IgD-negative memory B cell (primary cell): ENCODE data around the gene CHKA. TPM values are rescaled to one million over a fixed set of nuclear protein-coding genes. Genes with fewer than 3 reads are reported as not detected.

Source experiments
- H3K27ac Mint-ChIP-seq, 3 donors: one replicate each; pipeline ENCODE4 v1.8.0; 2020 to 2022; ENCODE audit warnings: mild to moderate bottlenecking in 3 of 3, mixed read lengths in 3 of 3, moderate library complexity in 1 of 3
- H3K27me3 Mint-ChIP-seq: one replicate; pipeline ENCODE4 v1.8.0; 2021; ENCODE audit warnings: mixed read lengths
- H3K36me3 Mint-ChIP-seq: one replicate; pipeline ENCODE4 v1.8.0; 2020; ENCODE audit warnings: mild to moderate bottlenecking, mixed read lengths
- H3K4me1 Mint-ChIP-seq, 3 donors: one replicate each; pipeline ENCODE4 v1.8.0; 2020 to 2022; ENCODE audit warnings: mixed read lengths in 3 of 3, mild to moderate bottlenecking in 1 of 3
- H3K4me3 Mint-ChIP-seq, 4 donors: one replicate each; pipeline ENCODE4 v1.8.0; 2020 to 2022; ENCODE audit warnings: mild to moderate bottlenecking in 4 of 4, mixed read lengths in 4 of 4, moderate library complexity in 3 of 4
- H3K9me3 Mint-ChIP-seq, 3 donors: one replicate each; pipeline ENCODE4 v1.8.0; 2020 to 2021; ENCODE audit warnings: mixed read lengths in 3 of 3, mild to moderate bottlenecking in 1 of 3
- polyA plus RNA-seq: library from polyadenylated mRNA; unstranded; fragments of 300-500 nt; fragmentation: Illumina TruSeq; gene quantifications from one replicate; pipeline ENCODE4 v1.2.3, GENCODE V29; 2021

Gene CHKA
- polyA plus RNA-seq, 1 donor from 2014 or later, result 2.4 TPM

DNA sequence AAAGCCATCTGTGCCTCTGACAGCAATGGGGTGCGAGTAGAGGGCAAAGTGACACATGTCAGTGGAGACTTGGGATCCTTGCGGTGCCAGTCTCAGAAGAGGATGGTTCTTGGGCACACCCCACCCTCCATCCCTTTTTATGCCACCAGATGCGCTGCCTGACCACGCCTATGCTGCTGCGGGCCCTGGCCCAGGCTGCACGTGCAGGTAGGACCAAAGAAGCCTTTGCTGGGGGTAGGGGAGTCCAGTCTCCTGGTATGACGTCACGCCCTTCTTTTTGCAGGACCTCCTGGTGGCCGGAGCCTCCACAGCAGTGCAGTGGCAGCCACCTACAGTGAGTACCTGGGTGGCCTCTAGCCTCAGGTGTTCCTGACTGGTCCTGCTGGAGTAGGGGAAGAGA lies 89.2 kb downstream of the CHKA start:
- Mint-ChIP-seq H3K36me3 (peaks cover 4% of the 10 kb centered on the region), H3K27ac (peak overlapping the region in 1 of 3 donors; percentile 54), H3K4me3 (peak overlapping the region in 3 of 4 donors; percentile 94 to 97 (median 96)), H3K4me1 (peaks cover 6 to 15% (median 13%) of the 10 kb centered on the region in 3 donors), H3K27me3 (no peaks in the 10 kb centered on the region), H3K9me3 (no peaks in the 10 kb centered on the region)

DNA sequence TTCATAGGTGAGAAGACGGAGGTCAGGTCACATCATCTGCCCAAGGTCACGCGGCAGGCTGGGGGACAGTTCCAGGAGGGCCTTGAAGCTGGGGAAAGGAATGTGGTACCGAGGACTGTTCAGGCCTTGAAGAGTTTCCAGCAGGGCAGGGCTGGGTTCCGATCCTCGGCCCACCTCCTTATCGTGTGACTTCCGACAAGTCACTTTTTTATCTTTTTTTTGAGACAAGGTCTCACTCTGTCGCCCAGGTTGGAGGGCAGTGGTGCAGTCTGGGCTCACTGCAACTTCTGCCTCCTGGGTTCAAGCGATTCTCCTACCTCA lies 90.1 kb downstream of the CHKA start:
- H3K4me3 Mint-ChIP-seq, result peak overlapping the region; percentile 94 to 99 (median 96)
- peaks cover 4% of the 10 kb centered on the region for H3K36me3 Mint-ChIP-seq
- H3K27me3 Mint-ChIP-seq, result no peaks in the 10 kb centered on the region
- no peaks in the 10 kb centered on the region for H3K9me3 Mint-ChIP-seq
- peaks cover 6 to 11% (median 10%) of the 10 kb centered on the region in 3 donors for H3K4me1 Mint-ChIP-seq
- H3K27ac Mint-ChIP-seq, result peak overlapping the region; percentile 54 to 83 (median 71)

DNA sequence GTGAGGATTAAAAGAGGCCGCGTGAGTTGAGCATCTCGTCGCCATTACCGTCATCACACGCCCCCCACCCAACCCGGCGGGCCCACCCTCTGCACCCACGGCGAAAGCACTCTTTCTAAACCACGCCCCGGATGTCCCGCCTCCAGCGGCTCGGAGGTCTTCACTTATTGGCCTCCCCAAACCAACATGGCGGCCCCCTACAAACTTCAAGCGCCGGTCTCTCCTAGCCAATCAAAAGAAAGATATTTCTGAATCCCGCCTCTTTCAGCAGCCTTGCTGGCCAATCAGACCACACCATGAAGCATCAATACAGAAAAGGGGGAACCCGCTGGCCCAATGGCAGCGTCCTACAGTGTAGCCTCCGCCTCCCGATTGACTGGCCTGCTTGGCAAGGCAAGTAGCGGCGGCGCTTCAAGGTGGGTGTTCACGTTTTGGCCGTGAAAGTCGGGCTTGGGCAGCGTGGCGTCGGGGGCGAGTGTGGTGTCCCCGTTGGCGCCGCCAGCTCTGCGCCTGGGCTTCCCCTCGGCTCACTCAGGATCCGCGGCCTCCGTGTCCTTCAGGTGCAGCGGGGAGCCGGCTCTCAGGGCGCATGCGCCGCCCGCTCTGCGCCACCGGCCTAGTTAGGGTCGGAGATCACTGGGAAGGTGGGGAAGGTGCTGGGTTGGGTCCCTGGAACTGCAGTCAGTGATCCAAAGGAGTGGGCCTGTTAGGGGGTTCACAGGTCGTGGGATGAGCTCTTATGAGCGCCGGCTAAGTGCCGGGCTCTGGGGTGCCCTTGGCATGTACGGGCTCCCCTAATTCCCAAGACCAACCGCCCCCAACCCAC lies 90.7 kb downstream of the CHKA start, which contains the start of gene NDUFS8:
Gene NDUFS8, plus strand, starts transcription at position 364 of the 826 bp plus-strand sequence. CDS start 1,471 bp downstream, outside the sequence.
- H3K27ac Mint-ChIP-seq, result peak within 1 kb of the TSS; percentile 54 to 83 (median 71)
- peaks cover 4% of the 10 kb centered on the region for H3K36me3 Mint-ChIP-seq
- H3K27me3 Mint-ChIP-seq, result no peaks in the 10 kb centered on the region
- peaks cover 6 to 11% (median 10%) of the 10 kb centered on the region in 3 donors for H3K4me1 Mint-ChIP-seq
- H3K9me3 Mint-ChIP-seq, result no peaks in the 10 kb centered on the region
- peak within 1 kb of the TSS; percentile 94 to 99 (median 96) for H3K4me3 Mint-ChIP-seq

DNA sequence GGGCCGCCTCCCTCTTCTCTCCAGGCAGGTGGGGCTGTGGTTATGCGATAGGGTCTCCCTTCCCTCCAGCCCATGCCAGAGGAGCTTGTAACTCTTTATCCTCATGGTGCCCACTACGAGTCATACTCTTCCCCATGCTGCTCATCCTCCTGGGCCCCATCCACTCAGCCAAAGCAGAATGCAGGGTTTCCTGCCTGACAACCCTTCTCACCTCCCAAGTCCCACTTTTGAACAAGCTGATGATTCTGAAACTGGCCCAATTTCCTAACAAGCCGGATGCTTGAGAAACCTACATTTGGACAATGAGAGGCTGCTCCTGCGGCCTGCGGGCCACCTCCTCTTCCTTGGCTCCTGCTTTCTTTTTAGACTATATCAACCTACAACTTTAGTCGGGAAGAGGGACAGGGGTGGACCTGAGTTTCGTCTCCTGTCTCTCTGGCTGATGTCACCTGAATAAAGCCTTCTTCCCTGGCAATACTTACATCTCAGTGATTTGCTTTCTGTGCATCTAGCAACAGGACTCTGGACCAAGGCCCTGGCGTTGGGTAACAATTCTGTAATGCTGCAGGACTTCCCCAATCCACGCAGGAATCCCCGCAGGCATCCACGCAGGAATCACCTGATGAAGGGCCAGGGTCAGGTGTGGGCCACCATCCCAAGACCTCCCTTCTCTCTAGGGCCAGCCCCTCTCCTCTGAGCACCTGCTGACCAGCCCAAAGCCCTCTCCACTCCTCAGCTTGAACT lies 92.2 kb downstream of the CHKA start:
- peaks cover 4% of the 10 kb centered on the region for H3K36me3 Mint-ChIP-seq
- H3K27me3 Mint-ChIP-seq, result no peaks in the 10 kb centered on the region
- H3K4me3 Mint-ChIP-seq, result peak overlapping the region; percentile 68 to 99 (median 79)
- H3K27ac Mint-ChIP-seq, result peak overlapping the region in 1 of 3 donors; percentile 59
- peaks cover 0 to 4% (median 0%) of the 10 kb centered on the region in 3 donors for H3K9me3 Mint-ChIP-seq
- peaks cover 6 to 11% (median 10%) of the 10 kb centered on the region in 3 donors for H3K4me1 Mint-ChIP-seq

DNA sequence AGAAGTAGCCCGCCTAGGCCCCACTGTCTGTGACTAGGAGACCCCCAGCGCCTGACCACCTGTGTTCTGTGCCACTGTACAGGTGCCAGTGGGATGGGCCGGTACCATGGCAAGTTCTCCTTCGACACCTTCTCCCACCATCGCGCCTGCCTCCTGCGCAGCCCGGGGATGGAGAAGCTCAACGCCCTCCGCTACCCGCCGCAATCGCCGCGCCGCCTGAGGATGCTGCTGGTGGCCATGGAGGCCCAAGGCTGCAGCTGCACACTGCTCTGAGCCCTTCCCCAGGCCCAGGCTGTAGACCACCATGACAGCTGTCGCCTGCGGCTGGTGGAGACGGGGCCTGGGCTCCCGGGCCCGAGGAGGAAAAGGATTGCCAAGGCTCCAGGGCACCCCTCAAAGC lies 93.5 kb downstream of the CHKA start:
- no peaks in the 10 kb centered on the region for H3K27me3 Mint-ChIP-seq
- H3K9me3 Mint-ChIP-seq, result peaks cover 0 to 4% (median 0%) of the 10 kb centered on the region in 3 donors
- H3K36me3 Mint-ChIP-seq, result peaks cover 4% of the 10 kb centered on the region
- H3K4me3 Mint-ChIP-seq, result no peak overlapping the region
- no peak overlapping the region for H3K27ac Mint-ChIP-seq
- H3K4me1 Mint-ChIP-seq, result peaks cover 6 to 11% (median 10%) of the 10 kb centered on the region in 3 donors

DNA sequence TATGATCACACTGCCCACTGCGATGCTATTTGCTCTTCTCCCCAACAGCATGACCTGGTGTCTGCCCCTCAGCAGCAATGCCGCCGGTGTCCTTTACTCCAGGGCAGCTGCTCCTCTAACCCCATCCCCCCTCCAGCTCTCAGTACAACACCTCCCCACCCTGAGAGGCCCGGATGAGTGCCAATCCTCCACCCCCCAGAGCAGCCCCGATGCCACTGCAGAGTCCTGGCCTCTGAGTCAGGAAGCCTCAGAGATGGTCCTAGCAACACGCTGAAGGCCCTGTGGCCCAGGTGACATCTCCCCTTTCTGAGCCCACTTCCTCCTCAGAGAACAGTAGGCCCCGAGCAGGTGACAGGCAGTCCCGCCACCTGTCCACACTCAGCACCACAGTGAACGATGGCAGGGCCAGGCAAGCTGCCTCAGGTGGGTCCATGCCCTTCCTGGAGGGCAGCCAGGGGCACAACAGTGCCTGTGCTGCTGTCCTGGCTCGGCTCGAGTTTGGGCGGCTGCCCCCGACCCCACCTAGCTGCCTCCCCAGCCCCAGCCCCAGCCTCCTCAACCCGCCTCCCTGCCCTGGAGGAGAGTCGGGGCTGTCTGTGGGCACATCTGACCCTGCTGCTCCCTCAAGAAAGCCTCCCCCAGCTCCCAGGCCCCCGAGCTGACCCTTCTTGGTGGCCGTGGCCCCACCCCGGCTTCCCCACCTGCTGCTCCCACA lies 94.6 kb downstream of the CHKA start:
- H3K9me3 Mint-ChIP-seq, result peaks cover 0 to 4% (median 0%) of the 10 kb centered on the region in 3 donors
- H3K4me1 Mint-ChIP-seq, result peaks cover 6 to 8% (median 7%) of the 10 kb centered on the region in 3 donors
- H3K4me3 Mint-ChIP-seq, result no peak overlapping the region
- H3K27ac Mint-ChIP-seq, result no peak overlapping the region
- peaks cover 2% of the 10 kb centered on the region for H3K36me3 Mint-ChIP-seq
- no peaks in the 10 kb centered on the region for H3K27me3 Mint-ChIP-seq

DNA sequence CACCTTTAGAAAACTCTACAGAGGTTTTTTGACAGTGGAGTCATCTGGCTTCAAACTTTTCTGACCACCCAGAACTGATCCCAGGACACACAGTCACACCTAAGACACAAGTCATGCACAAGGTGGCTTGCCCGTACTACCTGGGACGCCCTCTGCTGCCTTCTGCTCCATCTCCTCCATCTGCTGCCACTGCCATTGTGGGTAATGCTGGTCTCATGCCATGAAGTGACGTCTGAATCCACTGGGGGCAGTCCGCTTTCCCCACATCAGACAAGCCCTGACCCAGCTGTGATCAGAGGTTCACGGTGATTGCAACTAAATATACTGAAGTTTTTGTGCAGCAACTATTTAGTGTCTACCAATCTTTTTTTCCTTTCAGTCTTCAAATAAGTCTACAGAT lies 96.1 kb downstream of the CHKA start:
- Mint-ChIP-seq H3K9me3 (peaks cover 0 to 4% (median 0%) of the 10 kb centered on the region in 3 donors), H3K4me1 (peaks cover under 1 to 4% (median 3%) of the 10 kb centered on the region in 3 donors), H3K27me3 (no peaks in the 10 kb centered on the region), H3K4me3 (peak overlapping the region in 1 of 4 donors; percentile 11), H3K36me3 (no peaks in the 10 kb centered on the region), H3K27ac (no peak overlapping the region)

DNA sequence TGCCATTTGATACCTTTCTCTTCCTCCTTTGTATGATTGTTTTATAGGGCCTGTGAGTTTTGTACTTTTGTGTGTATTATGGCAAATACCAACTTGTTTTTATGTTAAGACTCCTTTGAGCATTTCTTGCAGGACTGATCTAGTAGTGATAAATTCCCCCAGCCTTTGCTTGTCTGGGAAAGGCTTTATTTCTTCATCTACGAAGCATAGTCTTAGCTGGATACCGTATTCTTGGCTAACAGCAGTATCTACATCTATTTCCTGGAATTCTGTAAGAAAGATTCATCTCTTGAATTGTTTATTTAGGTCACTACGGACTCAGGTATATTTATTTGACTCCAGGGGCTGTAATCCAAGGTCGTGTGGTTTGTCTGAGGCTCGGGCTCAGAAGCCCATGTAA lies 96.7 kb downstream of the CHKA start:
- Mint-ChIP-seq H3K4me3 (no peak overlapping the region), H3K9me3 (peaks cover 0 to 4% (median 0%) of the 10 kb centered on the region in 3 donors), H3K4me1 (peaks cover 0 to 2% (median 1%) of the 10 kb centered on the region in 3 donors), H3K27ac (no peak overlapping the region), H3K36me3 (no peaks in the 10 kb centered on the region), H3K27me3 (no peaks in the 10 kb centered on the region)

DNA sequence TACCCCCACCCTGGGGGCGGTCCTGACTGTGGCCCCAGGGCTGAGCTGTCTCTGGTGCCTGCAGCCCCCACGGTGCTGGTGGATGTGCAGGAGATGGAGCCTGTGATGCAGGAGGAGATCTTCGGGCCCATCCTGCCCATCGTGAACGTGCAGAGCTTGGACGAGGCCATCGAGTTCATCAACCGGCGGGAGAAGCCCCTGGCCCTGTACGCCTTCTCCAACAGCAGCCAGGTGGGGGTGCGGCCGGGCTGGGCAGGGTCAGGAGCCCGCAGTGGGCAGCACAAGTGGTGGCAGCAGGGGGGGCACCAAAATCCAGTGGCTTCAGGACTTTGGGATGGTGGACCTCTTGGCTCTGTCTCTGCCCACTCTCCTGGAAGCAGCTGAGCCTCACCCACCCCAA lies 98.7 kb downstream of the CHKA start:
- no peaks in the 10 kb centered on the region for H3K36me3 Mint-ChIP-seq
- peaks cover 4% of the 10 kb centered on the region for H3K27me3 Mint-ChIP-seq
- H3K27ac Mint-ChIP-seq, result no peak overlapping the region
- H3K4me3 Mint-ChIP-seq, result no peak overlapping the region
- no peaks in the 10 kb centered on the region for H3K4me1 Mint-ChIP-seq
- H3K9me3 Mint-ChIP-seq, result peaks cover 0 to 4% (median 0%) of the 10 kb centered on the region in 3 donors

DNA sequence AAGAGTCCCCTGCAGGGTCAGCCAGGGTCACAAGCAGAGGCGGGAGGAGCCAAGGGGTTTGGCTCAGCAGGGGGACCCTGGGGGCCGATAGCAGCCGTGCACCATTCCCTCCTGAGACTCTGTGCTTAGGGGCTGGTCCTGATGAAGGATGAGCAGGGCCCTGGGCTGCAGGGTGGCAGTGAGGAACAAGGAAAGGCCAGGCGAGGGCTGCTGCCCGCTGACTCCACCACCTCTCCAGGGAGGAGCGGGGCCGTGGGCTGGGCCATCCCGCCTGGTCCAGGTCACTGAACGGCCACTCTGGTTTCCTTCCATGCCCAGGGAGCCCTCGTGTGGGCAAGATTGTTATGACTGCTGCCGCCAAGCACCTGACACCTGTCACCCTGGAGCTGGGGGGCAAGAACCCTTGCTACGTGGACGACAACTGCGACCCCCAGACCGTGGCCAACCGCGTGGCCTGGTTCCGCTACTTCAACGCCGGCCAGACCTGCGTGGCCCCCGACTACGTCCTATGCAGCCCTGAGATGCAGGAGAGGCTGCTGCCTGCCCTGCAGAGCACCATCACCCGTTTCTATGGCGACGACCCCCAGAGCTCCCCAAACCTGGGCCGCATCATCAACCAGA lies 99.9 kb downstream of the CHKA start:
- no peaks in the 10 kb centered on the region for H3K4me1 Mint-ChIP-seq
- H3K27ac Mint-ChIP-seq, result no peak overlapping the region
- peaks cover 4% of the 10 kb centered on the region for H3K27me3 Mint-ChIP-seq
- peaks cover 0 to 4% (median 0%) of the 10 kb centered on the region in 3 donors for H3K9me3 Mint-ChIP-seq
- H3K36me3 Mint-ChIP-seq, result no peaks in the 10 kb centered on the region
- H3K4me3 Mint-ChIP-seq, result no peak overlapping the region

DNA sequence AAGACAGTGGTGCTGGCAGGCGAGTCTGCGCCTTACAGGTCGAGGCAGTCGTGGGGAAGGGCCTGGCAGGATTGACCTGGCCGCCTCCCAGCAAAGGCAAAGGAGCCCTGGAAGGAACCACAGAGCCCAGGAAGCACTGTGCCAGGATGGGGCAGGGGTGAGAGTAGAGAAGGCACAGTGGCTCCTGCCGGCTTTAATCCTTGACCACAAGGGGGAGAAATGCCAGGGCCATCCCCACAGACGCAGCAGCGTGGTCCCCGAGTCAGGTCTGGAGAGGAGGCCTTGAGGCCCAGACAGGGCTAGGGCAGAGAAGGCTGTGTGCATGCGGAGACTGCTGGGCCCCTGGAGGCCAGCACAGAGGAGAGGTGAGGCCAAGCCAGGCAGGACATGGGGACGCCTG lies 100.6 kb downstream of the CHKA start:
- Mint-ChIP-seq H3K9me3 (peaks cover 0 to 4% (median 0%) of the 10 kb centered on the region in 3 donors), H3K36me3 (no peaks in the 10 kb centered on the region), H3K27me3 (peaks cover 4% of the 10 kb centered on the region), H3K27ac (no peak overlapping the region), H3K4me1 (no peaks in the 10 kb centered on the region), H3K4me3 (no peak overlapping the region)

DNA sequence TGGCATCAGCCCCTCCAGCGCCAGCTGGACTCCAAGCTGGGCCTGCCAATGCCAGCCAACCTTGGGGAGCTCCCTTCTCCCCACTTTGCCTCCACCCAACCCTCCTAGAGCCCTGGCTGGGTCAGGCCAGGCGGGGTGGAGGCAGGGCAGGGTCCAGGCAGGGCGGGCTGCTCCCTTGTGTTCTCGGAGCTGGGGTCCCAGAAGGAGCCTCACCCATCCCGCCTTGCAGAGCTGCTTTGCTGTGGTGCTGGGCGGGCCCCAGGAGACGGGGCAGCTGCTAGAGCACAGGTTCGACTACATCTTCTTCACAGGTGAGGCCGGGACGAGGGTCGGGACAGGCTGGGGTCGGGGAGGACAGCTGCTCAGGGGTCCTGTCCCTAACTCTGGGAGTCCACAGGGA lies 101.7 kb downstream of the CHKA start:
- Mint-ChIP-seq H3K4me1 (no peaks in the 10 kb centered on the region), H3K27me3 (peaks cover 4% of the 10 kb centered on the region), H3K36me3 (no peaks in the 10 kb centered on the region), H3K9me3 (no peaks in the 10 kb centered on the region), H3K4me3 (peak overlapping the region in 1 of 4 donors; percentile 54), H3K27ac (no peak overlapping the region)

DNA sequence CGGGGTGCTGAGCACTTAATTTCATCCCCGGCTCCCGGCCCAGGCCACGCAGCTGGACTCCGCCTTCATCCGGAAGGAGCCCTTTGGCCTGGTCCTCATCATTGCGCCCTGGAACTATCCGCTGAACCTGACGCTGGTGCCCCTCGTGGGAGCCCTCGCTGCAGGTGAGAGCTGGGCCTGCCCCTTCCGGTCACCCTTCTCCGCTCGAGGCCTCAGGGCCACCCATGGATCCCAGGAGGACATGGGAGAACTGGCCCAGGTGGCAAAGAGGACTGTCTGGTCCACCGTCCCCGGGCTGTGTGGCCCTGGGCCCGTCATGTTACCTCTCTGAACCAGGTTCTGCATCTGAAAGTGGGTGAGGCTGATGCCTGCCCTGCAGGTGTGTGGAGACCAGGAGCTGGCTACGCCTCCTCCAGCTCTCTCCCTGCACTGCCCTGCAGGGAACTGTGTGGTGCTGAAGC lies 102.4 kb downstream of the CHKA start:
- H3K27ac Mint-ChIP-seq, result no peak overlapping the region
- no peak overlapping the region for H3K4me3 Mint-ChIP-seq
- peaks cover 4% of the 10 kb centered on the region for H3K27me3 Mint-ChIP-seq
- H3K36me3 Mint-ChIP-seq, result peaks cover 2% of the 10 kb centered on the region
- no peaks in the 10 kb centered on the region for H3K4me1 Mint-ChIP-seq
- H3K9me3 Mint-ChIP-seq, result no peaks in the 10 kb centered on the region

DNA sequence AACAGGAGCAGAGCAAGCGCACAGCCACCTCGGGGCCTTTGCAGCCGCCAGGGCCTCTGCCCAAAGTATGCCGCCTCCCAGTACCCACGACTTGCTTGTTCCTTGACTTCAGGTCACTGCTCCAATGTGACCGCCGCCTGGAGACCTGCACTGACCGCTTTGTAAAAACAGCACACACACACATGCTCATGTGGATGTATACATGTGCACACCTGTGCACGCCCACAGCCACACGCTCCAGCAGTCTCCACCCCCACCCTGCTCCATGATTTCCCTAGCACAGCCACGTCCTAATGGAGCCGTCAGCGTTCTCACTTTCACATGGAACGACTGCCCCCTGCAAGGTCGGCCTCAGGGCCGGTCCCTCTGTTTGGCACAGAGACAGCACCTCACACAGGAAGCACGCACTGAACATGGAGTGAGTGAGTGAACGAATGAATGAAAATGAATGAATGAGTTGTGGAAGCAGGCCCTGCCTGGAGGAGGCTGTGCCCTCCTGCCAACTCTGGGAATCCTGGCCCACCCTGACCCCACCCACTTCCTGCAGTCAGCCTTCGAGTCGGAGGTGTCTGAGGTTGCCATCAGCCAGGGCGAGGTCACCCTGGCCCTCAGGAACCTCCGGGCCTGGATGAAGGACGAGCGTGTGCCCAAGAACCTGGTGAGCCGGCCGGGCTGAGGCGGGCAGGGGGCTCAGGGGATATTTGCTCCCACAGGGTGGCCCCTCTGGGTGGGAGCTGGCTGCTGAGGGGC lies 103.0 kb downstream of the CHKA start:
- no peaks in the 10 kb centered on the region for H3K4me1 Mint-ChIP-seq
- H3K4me3 Mint-ChIP-seq, result no peak overlapping the region
- no peaks in the 10 kb centered on the region for H3K9me3 Mint-ChIP-seq
- no peak overlapping the region for H3K27ac Mint-ChIP-seq
- H3K27me3 Mint-ChIP-seq, result peaks cover 4% of the 10 kb centered on the region
- H3K36me3 Mint-ChIP-seq, result peaks cover 2% of the 10 kb centered on the region
